KOPT-K1 (cell line): ENCODE results near the gene CPA5.

Experiments used
- H3K27ac ChIP-seq: fragments of 200-600 bp; sonication (generic); 2 replicates; pipeline ENCODE4 v1.5.1; 2016; ENCODE audit warnings: antibody characterized with exemption, mild to moderate bottlenecking, low read depth, low read length; ENCODE audit not compliant: poor library complexity, severe bottlenecking
- H3K36me3 ChIP-seq: fragments of 200-600 bp; sonication (generic); 2 replicates; pipeline ENCODE4 v1.5.1; 2017; ENCODE audit warnings: antibody characterized with exemption, mild to moderate bottlenecking, low read length, moderate library complexity; ENCODE audit not compliant: insufficient read depth
- H3K9me3 ChIP-seq: fragments of 200-600 bp; sonication (generic); 2 replicates; pipeline ENCODE4 v1.5.1; 2017; ENCODE audit warnings: antibody characterized with exemption, low read length, mild to moderate bottlenecking; ENCODE audit not compliant: insufficient read depth, poor library complexity, severe bottlenecking

Gene CPA5

GRCh38 chr7:130405003-130405402 is 60.4 kb downstream of the CPA5 start:
- no peak overlapping the region for H3K27ac ChIP-seq
- no peaks in the 10 kb centered on the region for H3K9me3 ChIP-seq
- H3K36me3 ChIP-seq: peaks cover 44% of the 10 kb centered on the region

- Histone ChIP-seq H3K27ac (no peak overlapping the region), H3K36me3 (peaks cover 21% of the 10 kb centered on the region; the same call in 1 of the 2 replicates), H3K9me3 (no peaks in the 10 kb centered on the region)
Measured at GRCh38 chr7:130409067-130409711, 64.6 kb downstream of the CPA5 start.

DNA sequence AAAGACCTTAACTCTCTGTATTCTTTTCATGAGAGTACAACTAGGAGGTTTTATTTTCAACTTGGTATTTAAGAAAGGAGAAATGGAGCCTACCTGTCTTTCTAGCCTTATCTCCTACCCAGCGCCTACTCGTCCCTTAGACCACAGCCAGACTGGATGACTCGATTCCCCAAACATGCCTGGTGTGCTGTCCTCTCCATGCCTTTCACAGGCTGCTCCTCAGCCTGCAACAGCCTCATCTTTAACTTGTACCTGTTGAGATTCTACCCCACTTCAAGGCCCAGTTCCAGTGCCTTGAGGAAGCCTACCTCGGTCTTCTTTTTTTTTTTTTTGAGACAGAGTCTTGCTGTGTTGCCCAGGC is 65.1 kb downstream of the CPA5 start:
- H3K27ac ChIP-seq: no peak overlapping the region
- no peaks in the 10 kb centered on the region for H3K9me3 ChIP-seq
- H3K36me3 ChIP-seq: peaks cover 16% of the 10 kb centered on the region; the same call in 1 of the 2 replicates

DNA sequence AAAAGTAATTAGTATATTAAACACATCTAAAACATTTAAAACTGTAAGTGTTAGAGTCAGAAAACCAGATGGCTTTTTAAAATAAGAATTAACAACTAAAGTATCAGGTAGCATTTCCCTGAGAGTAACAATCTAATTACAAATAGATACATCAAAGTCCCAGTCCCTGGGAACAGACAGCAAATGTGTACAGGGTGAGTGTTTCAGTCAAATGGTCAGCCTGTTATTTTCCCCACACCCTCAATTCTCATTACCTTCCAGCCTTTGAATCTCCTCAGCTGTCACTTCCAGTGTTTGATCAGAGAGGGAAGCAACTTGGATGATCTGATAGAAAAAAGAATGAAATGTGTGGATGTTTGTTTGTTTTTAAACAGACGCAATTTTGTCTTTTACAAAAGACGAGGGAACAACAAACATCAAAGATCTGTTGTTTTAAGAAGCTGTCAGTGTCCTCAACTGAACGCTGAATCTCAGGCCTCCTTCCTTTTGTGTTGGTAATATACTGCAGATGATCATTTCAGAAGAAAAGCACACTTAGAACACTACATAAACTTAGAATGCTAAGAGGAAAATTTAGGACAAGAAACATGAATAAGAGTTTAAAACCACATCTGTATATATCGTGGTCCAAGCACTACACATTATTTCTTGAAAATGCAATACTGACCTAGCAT is 66.4 kb downstream of the CPA5 start:
- Histone ChIP-seq H3K9me3 (no peaks in the 10 kb centered on the region), H3K27ac (no peak overlapping the region), H3K36me3 (peaks cover 12% of the 10 kb centered on the region; the same call in 1 of the 2 replicates)

DNA sequence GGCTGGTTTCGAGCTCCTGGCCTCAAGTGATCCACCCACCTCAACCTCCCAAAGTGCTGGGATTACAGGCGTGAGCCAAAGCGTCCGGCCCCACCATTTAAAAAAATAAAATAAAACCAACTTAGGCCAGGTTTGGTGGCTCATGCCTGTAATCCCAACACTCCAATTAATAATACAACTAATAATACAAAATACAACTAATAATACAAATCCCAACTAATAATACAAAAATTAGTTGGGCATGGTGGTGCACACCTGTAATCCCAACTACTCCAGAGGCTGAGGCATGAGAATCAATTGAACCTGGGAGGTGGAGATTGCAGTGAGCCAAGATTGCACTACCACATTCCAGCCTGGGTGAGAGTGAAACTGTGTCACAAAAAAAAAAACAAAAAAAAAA is 68.6 kb downstream of the CPA5 start:
- H3K9me3 ChIP-seq: no peaks in the 10 kb centered on the region

GRCh38 chr7:130415006-130415405 is 70.4 kb downstream of the CPA5 start:
- Histone ChIP-seq H3K9me3 (no peaks in the 10 kb centered on the region), H3K36me3 (peaks cover 12% of the 10 kb centered on the region; the same call in 1 of the 2 replicates), H3K27ac (peak overlapping the region; percentile 72)

More for the DNA sequence above, 68.6 kb downstream of the CPA5 start:
- Histone ChIP-seq H3K27ac (peak overlapping the region; percentile 72), H3K36me3 (peaks cover 12% of the 10 kb centered on the region; the same call in 1 of the 2 replicates)

GRCh38 chr7:130417213-130417612 is 72.6 kb downstream of the CPA5 start:
- Histone ChIP-seq H3K9me3 (no peaks in the 10 kb centered on the region), H3K36me3 (no peaks in the 10 kb centered on the region; the same call in 1 of the 2 replicates), H3K27ac (peak overlapping the region; percentile 72)

DNA sequence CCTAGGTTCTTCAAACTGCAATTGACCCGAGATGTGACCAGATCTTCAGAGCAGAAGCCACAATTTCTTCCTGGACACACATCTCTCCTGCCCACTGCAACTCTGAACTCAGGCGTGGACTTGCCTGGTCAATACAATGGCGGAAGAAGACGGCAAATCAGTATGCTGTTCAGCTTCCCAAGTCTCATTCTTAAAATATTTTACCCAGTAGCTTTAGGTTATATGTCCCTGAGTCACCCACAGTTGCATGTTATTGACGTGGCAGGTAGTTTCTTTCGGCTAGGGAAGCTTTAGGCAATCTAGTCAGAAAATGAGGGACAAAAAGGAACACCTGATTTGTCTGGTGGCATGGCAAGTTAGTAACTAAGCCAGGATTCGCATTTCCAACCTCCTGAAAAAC is 73.7 kb downstream of the CPA5 start:
- Histone ChIP-seq H3K9me3 (no peaks in the 10 kb centered on the region), H3K36me3 (no peaks in the 10 kb centered on the region; the same call in 1 of the 2 replicates), H3K27ac (peak overlapping the region; percentile 72)
